CD4-positive, CD25-positive, alpha-beta regulatory T cell (primary cell): ENCODE measurements around the gene AFDN. TPM values are rescaled to one million over a fixed set of nuclear protein-coding genes. Genes with fewer than 3 reads are reported as not detected.

ENCODE experiments used
- ATAC-seq, 2 donors: fragments of 150-1000 bp; cut with Tn5 transposase; one replicate each; pipeline ENCODE4 v1.10.0; 2021; ENCODE audit warnings: low read depth in 2 of 2, moderate number of reproducible peaks in 2 of 2, moderate library complexity in 1 of 2
- DNase-seq, 3 donors: peaks; one replicate each; pipeline versions ENCODE4 v3.0.0 to v3.0.0-alpha.2; 2012 to 2022; ENCODE audit warnings: mixed read lengths in 1 of 3
- H3K27ac ChIP-seq: one replicate; pipeline ENCODE4 v1.7.0; 2013; ENCODE audit warnings: mild to moderate bottlenecking, low read length; ENCODE audit not compliant: insufficient read depth, poor library complexity, severe bottlenecking
- H3K27me3 ChIP-seq: one replicate; pipeline ENCODE4 v1.7.0; 2013; ENCODE audit warnings: low read length; ENCODE audit not compliant: control insufficient read depth, insufficient read depth
- H3K36me3 ChIP-seq: one replicate; pipeline ENCODE4 v1.7.0; 2013; ENCODE audit warnings: mild to moderate bottlenecking, low read length, moderate library complexity; ENCODE audit not compliant: control insufficient read depth, insufficient read depth
- H3K4me1 ChIP-seq: 2 replicates; pipeline ENCODE4 v1.7.0; 2013; ENCODE audit warnings: mild to moderate bottlenecking, low read length; ENCODE audit not compliant: insufficient read depth, control insufficient read depth, poor library complexity, severe bottlenecking
- H3K4me3 ChIP-seq: one replicate; pipeline ENCODE4 v1.7.0; 2013; ENCODE audit warnings: low read depth, mild to moderate bottlenecking, low read length, moderate library complexity
- H3K9me3 ChIP-seq, 2 experiments: 1 replicate in 1 of 2; 2 replicates in 1 of 2; pipeline ENCODE4 v1.7.0; 2013; ENCODE audit warnings: low read length in 2 of 2, mild to moderate bottlenecking in 1 of 2, moderate library complexity in 1 of 2; ENCODE audit not compliant: control insufficient read depth in 2 of 2
- H3K27ac Mint-ChIP-seq, 3 donors: one replicate each; pipeline ENCODE4 v1.8.0; 2020 to 2022; ENCODE audit warnings: mild to moderate bottlenecking in 3 of 3, mixed read lengths in 3 of 3, moderate library complexity in 2 of 3
- H3K27me3 Mint-ChIP-seq: one replicate; pipeline ENCODE4 v1.8.0; 2022; ENCODE audit warnings: mild to moderate bottlenecking, mixed read lengths
- H3K36me3 Mint-ChIP-seq: one replicate; pipeline ENCODE4 v1.8.0; 2020; ENCODE audit warnings: mixed read lengths
- H3K4me1 Mint-ChIP-seq, 4 donors: one replicate each; pipeline ENCODE4 v1.8.0; 2020 to 2022; ENCODE audit warnings: mixed read lengths in 4 of 4, mild to moderate bottlenecking in 1 of 4
- H3K4me3 Mint-ChIP-seq, 4 donors: one replicate each; pipeline ENCODE4 v1.8.0; 2020 to 2022; ENCODE audit warnings: mild to moderate bottlenecking in 4 of 4, mixed read lengths in 4 of 4, moderate library complexity in 3 of 4
- H3K9me3 Mint-ChIP-seq, 7 donors: one replicate each; pipeline ENCODE4 v1.8.0; 2020 to 2022; ENCODE audit warnings: mixed read lengths in 7 of 7, mild to moderate bottlenecking in 3 of 7, moderate library complexity in 2 of 7
- polyA plus RNA-seq, 4 donors: library from polyadenylated mRNA; unstranded; fragments of 300-500 nt; fragmentation: Illumina TruSeq; gene quantifications; one replicate each; pipeline ENCODE4 v1.2.3, GENCODE V29; 2021
- total RNA-seq: library from RNA; stranded (reverse); gene quantifications from one replicate; pipeline ENCODE4 v1.2.3, GENCODE V29; 2022

Gene AFDN
- total and polyA plus RNA-seq, 5 donors from 2014 or later: 2.0 to 39.9 (median 3.1) TPM

DNA sequence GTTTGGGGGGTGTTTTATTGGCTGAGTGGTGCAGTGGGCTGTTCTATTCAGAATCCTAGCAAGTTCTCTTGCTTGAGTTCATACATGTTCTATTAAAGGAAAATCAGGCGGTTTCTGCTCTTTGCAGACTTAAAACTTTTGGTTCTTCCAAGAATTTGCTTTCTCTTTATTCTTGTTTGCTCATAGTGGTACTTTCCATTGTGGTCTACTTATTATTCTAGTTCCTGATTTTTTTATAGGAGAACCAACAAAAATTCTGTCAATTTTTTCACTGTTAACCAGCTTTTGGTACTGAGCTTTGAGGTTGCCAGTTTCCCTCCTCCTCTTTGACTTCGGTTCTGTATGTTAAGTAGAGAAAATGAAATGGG lies 6.7 kb downstream of the AFDN start:
- H3K4me1 Mint-ChIP-seq: peaks cover 12 to 37% (median 25%) of the 10 kb centered on the region in 4 donors
- DNase-seq (peak in 1 of 3 donors; percentile 47), ATAC-seq (no peak)
- peaks cover 46% of the 10 kb centered on the region for H3K27me3 Mint-ChIP-seq
- Histone ChIP-seq H3K36me3 (no peaks in the 10 kb centered on the region), H3K27me3 (peaks cover 21% of the 10 kb centered on the region), H3K4me1 (no peaks in the 10 kb centered on the region), H3K9me3 (no peaks in the 10 kb centered on the region), H3K4me3 (peak overlapping the region; percentile 3), H3K27ac (no peak overlapping the region)
- H3K36me3 Mint-ChIP-seq: no peaks in the 10 kb centered on the region
- H3K27ac Mint-ChIP-seq: no peak overlapping the region
- H3K9me3 Mint-ChIP-seq: peaks cover 0 to 2% (median 0%) of the 10 kb centered on the region in 7 donors
- peak overlapping the region in 1 of 4 donors; percentile 19 for H3K4me3 Mint-ChIP-seq

DNA sequence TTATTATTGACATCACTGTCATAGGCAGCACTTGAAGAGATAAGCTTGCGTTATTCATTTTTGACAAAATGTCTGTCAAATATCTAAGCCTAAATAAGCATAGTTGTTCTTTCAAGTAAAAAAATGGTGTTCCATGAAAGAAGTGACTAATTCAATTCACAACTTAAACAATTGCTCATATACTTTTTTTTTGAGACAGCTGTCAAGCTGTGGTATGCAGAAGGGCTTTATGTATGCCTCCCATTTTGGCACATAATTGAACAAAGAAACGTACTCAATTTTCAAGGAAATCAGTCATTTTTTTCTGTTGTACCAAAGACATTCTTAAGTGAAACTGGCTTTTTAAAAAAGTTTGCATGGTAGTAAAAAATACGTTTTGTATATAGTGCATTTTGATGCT lies 8.5 kb downstream of the AFDN start:
- no peaks in the 10 kb centered on the region for H3K9me3 ChIP-seq
- no peak for DNase-seq
- H3K9me3 Mint-ChIP-seq: peaks cover 0 to 2% (median 0%) of the 10 kb centered on the region in 7 donors
- H3K27ac Mint-ChIP-seq: no peak overlapping the region
- H3K27me3 Mint-ChIP-seq: peaks cover 30% of the 10 kb centered on the region
- H3K4me1 Mint-ChIP-seq: peaks cover 9 to 21% (median 16%) of the 10 kb centered on the region in 4 donors
- H3K4me1 ChIP-seq: no peaks in the 10 kb centered on the region
- H3K36me3 ChIP-seq: no peaks in the 10 kb centered on the region
- no peak overlapping the region for H3K27ac ChIP-seq
- H3K36me3 Mint-ChIP-seq: no peaks in the 10 kb centered on the region
- no peak overlapping the region for H3K4me3 Mint-ChIP-seq
- H3K4me3 ChIP-seq: no peak overlapping the region
- peaks cover 5% of the 10 kb centered on the region for H3K27me3 ChIP-seq
- ATAC-seq: no peak

DNA sequence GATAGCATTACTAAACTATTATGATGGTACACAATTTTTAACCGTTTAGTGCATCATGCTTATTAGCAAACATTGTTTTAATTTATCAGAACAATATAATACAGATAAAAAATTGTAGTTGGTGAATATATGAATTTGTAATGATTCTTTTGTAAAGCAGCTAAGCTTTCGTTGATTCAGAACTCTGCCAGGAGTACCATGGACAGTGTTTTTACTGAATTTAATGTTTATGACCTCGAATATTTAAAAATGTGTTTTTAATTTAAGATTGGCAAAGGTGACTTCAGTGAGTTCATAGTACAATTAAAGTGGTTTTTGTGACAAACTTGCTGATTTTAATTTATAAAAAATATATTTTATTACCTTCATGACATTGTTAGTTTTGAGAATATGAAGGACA lies 10.0 kb downstream of the AFDN start:
- Mint-ChIP-seq H3K27me3 (peaks cover 20% of the 10 kb centered on the region), H3K4me3 (no peak overlapping the region), H3K27ac (no peak overlapping the region), H3K36me3 (no peaks in the 10 kb centered on the region), H3K4me1 (peaks cover 0 to 12% (median 8%) of the 10 kb centered on the region in 4 donors), H3K9me3 (no peaks in the 10 kb centered on the region)
- H3K36me3 ChIP-seq: no peaks in the 10 kb centered on the region
- no peaks in the 10 kb centered on the region for H3K4me1 ChIP-seq
- H3K27ac ChIP-seq: no peak overlapping the region
- no peaks in the 10 kb centered on the region for H3K9me3 ChIP-seq
- peaks cover 3% of the 10 kb centered on the region for H3K27me3 ChIP-seq
- ATAC-seq (no peak), DNase-seq (no peak)
- no peak overlapping the region for H3K4me3 ChIP-seq

DNA sequence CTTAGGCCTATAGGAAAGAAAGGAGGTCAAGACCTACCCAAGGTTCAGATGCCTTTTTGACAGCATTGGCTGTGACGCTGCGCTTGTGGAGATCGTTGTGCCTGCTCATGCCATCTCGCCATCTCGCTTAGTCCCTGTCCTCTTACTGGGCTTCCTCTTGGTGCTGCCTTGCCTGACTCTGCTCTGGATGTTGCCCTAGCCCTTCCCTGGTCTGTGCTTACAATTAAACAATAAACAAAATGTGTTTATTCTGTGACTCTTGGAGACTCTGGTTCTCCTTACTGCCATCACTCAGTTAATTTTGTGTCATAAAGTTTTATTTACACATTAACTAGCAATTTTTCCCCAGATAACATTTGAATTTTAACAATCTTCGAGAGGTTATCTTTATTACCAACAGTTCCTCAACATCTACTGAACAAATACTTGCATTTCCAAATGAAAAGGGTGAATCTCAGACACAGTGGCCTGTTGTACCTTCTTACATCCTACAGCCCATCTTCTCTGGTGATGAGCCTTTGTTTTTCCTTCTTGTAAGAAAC lies 11.6 kb downstream of the AFDN start:
- peaks cover 10% of the 10 kb centered on the region for H3K27me3 Mint-ChIP-seq
- Histone ChIP-seq H3K4me1 (no peaks in the 10 kb centered on the region), H3K27ac (no peak overlapping the region), H3K9me3 (no peaks in the 10 kb centered on the region), H3K27me3 (no peaks in the 10 kb centered on the region), H3K36me3 (no peaks in the 10 kb centered on the region), H3K4me3 (no peak overlapping the region)
- DNase-seq (no peak), ATAC-seq (no peak)
- H3K27ac Mint-ChIP-seq: peak overlapping the region in 1 of 3 donors; percentile 82
- no peaks in the 10 kb centered on the region for H3K9me3 Mint-ChIP-seq
- H3K36me3 Mint-ChIP-seq: no peaks in the 10 kb centered on the region
- peaks cover 0 to 5% (median 2%) of the 10 kb centered on the region in 4 donors for H3K4me1 Mint-ChIP-seq
- no peak overlapping the region for H3K4me3 Mint-ChIP-seq

DNA sequence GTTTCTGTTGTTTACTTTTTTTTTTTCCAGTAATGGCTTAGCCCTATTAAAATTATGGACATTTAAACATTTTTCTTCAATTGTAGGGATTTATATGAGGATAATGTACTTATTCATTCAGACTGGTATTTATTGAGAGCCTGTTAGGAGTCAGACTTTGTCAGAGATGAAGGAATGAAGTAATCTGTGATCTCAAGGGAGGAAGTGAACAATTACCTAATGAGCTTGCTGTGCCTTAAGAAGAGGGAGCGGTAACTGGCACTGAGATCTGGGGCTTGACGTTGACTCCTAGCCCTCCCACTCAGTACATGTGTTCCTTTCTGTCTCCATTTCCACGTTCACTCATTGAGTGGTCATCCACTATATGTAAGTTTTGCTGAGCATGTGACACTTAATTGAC lies 12.6 kb downstream of the AFDN start:
- H3K9me3 Mint-ChIP-seq: no peaks in the 10 kb centered on the region
- no peaks in the 10 kb centered on the region for H3K27me3 ChIP-seq
- DNase-seq (no peak), ATAC-seq (no peak)
- no peak overlapping the region for H3K4me3 ChIP-seq
- peaks cover 9% of the 10 kb centered on the region for H3K27me3 Mint-ChIP-seq
- H3K36me3 ChIP-seq: no peaks in the 10 kb centered on the region
- no peaks in the 10 kb centered on the region for H3K4me1 ChIP-seq
- H3K4me1 Mint-ChIP-seq: peaks cover 0 to 2% (median 0%) of the 10 kb centered on the region in 4 donors
- no peak overlapping the region for H3K27ac Mint-ChIP-seq
- H3K36me3 Mint-ChIP-seq: no peaks in the 10 kb centered on the region
- H3K4me3 Mint-ChIP-seq: no peak overlapping the region
- no peaks in the 10 kb centered on the region for H3K9me3 ChIP-seq
- H3K27ac ChIP-seq: no peak overlapping the region

DNA sequence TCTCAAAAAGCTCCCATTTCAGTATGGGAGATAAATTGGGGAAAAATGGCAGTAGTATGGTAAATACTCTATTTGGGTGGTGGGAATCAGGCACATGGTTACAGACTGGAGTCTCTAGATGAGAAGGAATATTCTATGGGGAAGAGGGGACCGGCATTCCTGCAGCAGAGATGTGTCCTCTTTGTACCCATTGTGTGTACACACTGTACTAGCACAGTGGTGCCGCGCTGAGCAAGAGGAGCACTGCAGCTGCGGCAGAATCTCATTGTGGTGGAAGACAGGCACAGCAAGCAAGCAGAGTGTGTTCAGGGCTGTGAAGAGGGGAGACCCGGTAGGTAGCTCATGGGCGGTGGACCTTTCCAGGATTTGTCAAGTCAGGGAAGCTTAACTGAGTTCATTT lies 13.0 kb downstream of the AFDN start:
- Mint-ChIP-seq H3K27ac (no peak overlapping the region), H3K36me3 (no peaks in the 10 kb centered on the region), H3K9me3 (no peaks in the 10 kb centered on the region), H3K27me3 (peaks cover 9% of the 10 kb centered on the region), H3K4me3 (no peak overlapping the region), H3K4me1 (peaks cover 0 to 2% (median 0%) of the 10 kb centered on the region in 4 donors)
- H3K4me3 ChIP-seq: no peak overlapping the region
- no peaks in the 10 kb centered on the region for H3K4me1 ChIP-seq
- no peak overlapping the region for H3K27ac ChIP-seq
- no peaks in the 10 kb centered on the region for H3K27me3 ChIP-seq
- no peaks in the 10 kb centered on the region for H3K9me3 ChIP-seq
- DNase-seq (no peak), ATAC-seq (no peak)
- no peaks in the 10 kb centered on the region for H3K36me3 ChIP-seq

DNA sequence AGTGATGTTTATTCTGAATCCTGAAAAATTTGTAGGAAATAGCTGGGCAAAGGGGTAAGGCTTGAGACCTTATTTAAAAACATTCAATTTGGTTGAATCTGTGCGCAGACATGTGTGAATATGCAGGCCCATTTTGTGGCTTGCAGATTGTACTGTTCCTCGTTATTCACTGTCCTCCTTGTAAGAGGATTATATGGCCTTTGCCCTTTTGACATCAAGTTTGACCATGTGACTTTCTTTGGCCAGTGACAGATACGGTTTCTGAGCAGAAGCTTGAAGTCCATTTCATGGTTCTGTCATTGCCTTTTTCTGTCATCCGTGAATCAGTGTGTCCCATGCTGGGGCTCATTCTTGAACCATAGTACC lies 13.4 kb downstream of the AFDN start:
- Histone ChIP-seq H3K4me3 (no peak overlapping the region), H3K27ac (no peak overlapping the region), H3K36me3 (no peaks in the 10 kb centered on the region), H3K9me3 (no peaks in the 10 kb centered on the region), H3K27me3 (no peaks in the 10 kb centered on the region), H3K4me1 (no peaks in the 10 kb centered on the region)
- no peaks in the 10 kb centered on the region for H3K9me3 Mint-ChIP-seq
- H3K4me3 Mint-ChIP-seq: no peak overlapping the region
- H3K27ac Mint-ChIP-seq: no peak overlapping the region
- DNase-seq (no peak), ATAC-seq (no peak)
- no peaks in the 10 kb centered on the region for H3K36me3 Mint-ChIP-seq
- no peaks in the 10 kb centered on the region for H3K4me1 Mint-ChIP-seq
- H3K27me3 Mint-ChIP-seq: peaks cover 5% of the 10 kb centered on the region

DNA sequence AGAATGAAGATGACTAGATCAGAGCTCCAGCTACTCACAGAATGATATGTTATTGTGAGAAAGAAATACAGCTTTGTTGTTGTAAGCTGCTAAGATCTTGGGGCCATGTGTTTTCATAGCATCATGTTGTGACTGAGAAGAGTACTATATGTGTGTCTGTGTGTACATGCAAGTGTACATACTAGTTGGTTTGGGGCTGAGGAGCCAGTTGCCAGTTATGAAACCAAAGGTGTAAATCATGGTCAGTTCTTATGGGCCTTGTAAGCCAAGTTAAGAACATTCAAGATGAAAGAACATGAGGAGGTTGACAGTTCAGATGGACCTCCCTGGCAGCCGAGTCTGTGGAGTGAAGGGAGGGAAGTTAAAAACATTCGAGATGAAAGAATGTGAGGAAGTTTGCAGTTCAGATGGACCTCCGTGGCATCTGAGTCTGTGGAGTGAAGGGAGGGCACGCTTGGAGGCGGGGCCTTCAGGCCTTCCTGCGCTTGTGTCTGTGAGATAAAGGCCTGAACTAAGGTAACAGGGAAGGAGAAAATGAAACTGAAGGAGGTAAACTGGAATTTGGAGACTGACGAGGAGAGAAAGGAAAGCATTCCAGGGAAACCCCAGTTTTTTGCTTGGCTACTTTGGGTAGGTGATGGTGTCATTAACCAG lies 13.9 kb downstream of the AFDN start:
- H3K9me3 Mint-ChIP-seq: no peaks in the 10 kb centered on the region
- no peaks in the 10 kb centered on the region for H3K9me3 ChIP-seq
- H3K4me1 ChIP-seq: no peaks in the 10 kb centered on the region
- no peak for ATAC-seq
- no peak overlapping the region for H3K27ac ChIP-seq
- H3K4me1 Mint-ChIP-seq: no peaks in the 10 kb centered on the region
- no peaks in the 10 kb centered on the region for H3K36me3 ChIP-seq
- peaks cover 4% of the 10 kb centered on the region for H3K27me3 Mint-ChIP-seq
- no peak overlapping the region for H3K4me3 ChIP-seq
- H3K4me3 Mint-ChIP-seq: no peak overlapping the region
- no peak overlapping the region for H3K27ac Mint-ChIP-seq
- no peak for DNase-seq
- H3K27me3 ChIP-seq: no peaks in the 10 kb centered on the region
- H3K36me3 Mint-ChIP-seq: no peaks in the 10 kb centered on the region
